OCI-LY1 (cell line): Measurements from ENCODE around the gene CMTR2.

Source experiments
- H2AFZ ChIP-seq: fragments of 200-600 bp; sonication (generic), shearing (Covaris generic); 2 replicates; pipeline ENCODE4 v1.6.0; 2014; ENCODE audit warnings: antibody characterized with exemption, mild to moderate bottlenecking, low read length
- H3F3A ChIP-seq: fragments of 200-600 bp; sonication (generic), shearing (Covaris generic); 2 replicates; pipeline ENCODE4 v1.6.0; 2014; ENCODE audit warnings: mild to moderate bottlenecking, antibody characterized with exemption, low read length, moderate library complexity; ENCODE audit not compliant: insufficient read depth
- H3K27ac ChIP-seq: fragments of 200-600 bp; sonication (generic); 2 replicates; pipeline ENCODE4 v1.5.1; 2014; ENCODE audit warnings: low read length, mixed run types, mild to moderate bottlenecking, low read depth; ENCODE audit not compliant: poor library complexity, severe bottlenecking
- H3K27me3 ChIP-seq: fragments of 200-600 bp; sonication (generic); 2 replicates; pipeline ENCODE4 v1.6.0; 2014; ENCODE audit warnings: antibody characterized with exemption, mild to moderate bottlenecking, low read length, moderate library complexity; ENCODE audit not compliant: insufficient read depth
- H3K36me3 ChIP-seq: fragments of 200-600 bp; sonication (generic); 2 replicates; pipeline ENCODE4 v1.6.1; 2014; ENCODE audit warnings: mild to moderate bottlenecking, antibody characterized with exemption, low read length, moderate library complexity, mixed read lengths; ENCODE audit not compliant: insufficient read depth
- H3K4me1 ChIP-seq: fragments of 200-600 bp; sonication (generic); 2 replicates; pipeline ENCODE4 v1.5.1; 2014; ENCODE audit warnings: mild to moderate bottlenecking, low read length, moderate library complexity; ENCODE audit not compliant: insufficient read depth, severe bottlenecking
- H3K4me2 ChIP-seq: fragments of 200-600 bp; sonication (generic), shearing (Covaris generic); 2 replicates; pipeline ENCODE4 v1.6.1; 2014; ENCODE audit warnings: low read length
- H3K4me3 ChIP-seq: fragments of 200-600 bp; sonication (generic); 2 replicates; pipeline ENCODE4 v1.5.1; 2014; ENCODE audit warnings: low read length, low read depth, mild to moderate bottlenecking, mixed read lengths; ENCODE audit not compliant: poor library complexity, severe bottlenecking
- H3K79me2 ChIP-seq: fragments of 200-600 bp; shearing (Covaris generic); 2 replicates; pipeline ENCODE4 v1.6.1; 2016; ENCODE audit warnings: mixed run types, low read length, mixed read lengths; ENCODE audit not compliant: insufficient read depth
- H3K9ac ChIP-seq: fragments of 200-600 bp; sonication (generic), shearing (Covaris generic); 2 replicates; pipeline ENCODE4 v1.6.1; 2014; ENCODE audit warnings: mild to moderate bottlenecking, low read length, mixed read lengths
- H3K9me2 ChIP-seq: fragments of 200-600 bp; sonication (generic), shearing (Covaris generic); 2 replicates; pipeline ENCODE4 v1.6.1; 2014; ENCODE audit warnings: low read depth, mild to moderate bottlenecking, low read length, mixed read lengths
- H3K9me3 ChIP-seq: fragments of 200-600 bp; shearing (Covaris generic); 2 replicates; pipeline ENCODE4 v1.6.1; 2014; ENCODE audit warnings: low read length, mixed read lengths
- H4K20me1 ChIP-seq: fragments of 200-600 bp; sonication (generic), shearing (Covaris generic); 2 replicates; pipeline ENCODE4 v1.6.0; 2016; ENCODE audit warnings: mild to moderate bottlenecking, low read length; ENCODE audit not compliant: insufficient read depth
- CTCF ChIP-seq: fragments of 200-600 bp; sonication (generic), shearing (Covaris generic); IDR thresholded peaks from 2 replicates; pipeline ENCODE4 v1.5.1; 2017; ENCODE audit warnings: mild to moderate bottlenecking, antibody characterized with exemption, low read length, moderate library complexity, mixed read lengths
- EZH2 ChIP-seq: fragments of 200-600 bp; sonication (generic), shearing (Covaris generic); IDR thresholded peaks from 2 replicates; pipeline ENCODE4 v1.8.0; 2017; ENCODE audit warnings: borderline replicate concordance, mixed run types, mild to moderate bottlenecking, antibody characterized with exemption, low read length, moderate library complexity, mixed read lengths

CMTR2 gene

DNA sequence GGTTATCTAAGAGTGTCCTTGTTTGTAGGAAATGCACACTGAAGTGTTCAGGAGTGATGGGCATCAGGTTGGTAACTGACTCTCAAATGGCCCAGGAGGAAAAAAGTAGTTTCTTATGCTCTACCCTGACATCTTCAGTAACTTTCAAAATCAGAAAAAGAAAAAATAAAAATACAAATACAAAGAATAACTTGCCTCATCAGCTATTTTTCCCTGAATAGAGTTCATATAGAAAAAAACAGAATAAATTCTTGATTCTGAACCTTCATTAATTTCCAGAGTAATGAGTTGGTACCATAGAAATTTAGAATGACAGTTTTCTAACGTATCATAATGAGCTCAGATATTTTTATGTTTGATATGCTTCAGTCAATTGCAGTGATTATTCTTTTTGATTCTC, 31.4 kb downstream of the CMTR2 start:
- TF ChIP-seq CTCF = no peak
- no peak for TF ChIP-seq EZH2
- Histone ChIP-seq H3F3A (no peaks in the 10 kb centered on the region), H3K4me1 (no peaks in the 10 kb centered on the region), H3K9ac (no peak overlapping the region), H3K9me3 (no peaks in the 10 kb centered on the region), H2AFZ (no peak overlapping the region), H4K20me1 (no peaks in the 10 kb centered on the region), H3K9me2 (no peaks in the 10 kb centered on the region), H3K36me3 (no peaks in the 10 kb centered on the region), H3K27ac (no peak overlapping the region), H3K79me2 (no peaks in the 10 kb centered on the region), H3K27me3 (no peaks in the 10 kb centered on the region), H3K4me2 (no peak overlapping the region), H3K4me3 (no peak overlapping the region)

- H3K4me3 ChIP-seq = no peak overlapping the region
- H3K27me3 ChIP-seq = no peaks in the 10 kb centered on the region
- H3K79me2 ChIP-seq = no peaks in the 10 kb centered on the region
- TF ChIP-seq CTCF (no peak), EZH2 (no peak)
- no peaks in the 10 kb centered on the region for H3K36me3 ChIP-seq
- no peaks in the 10 kb centered on the region for H3K4me1 ChIP-seq
- no peaks in the 10 kb centered on the region for H3K9me3 ChIP-seq
- no peak overlapping the region for H3K9ac ChIP-seq
- H4K20me1 ChIP-seq = no peaks in the 10 kb centered on the region
- H3F3A ChIP-seq = no peaks in the 10 kb centered on the region
- no peaks in the 10 kb centered on the region for H3K9me2 ChIP-seq
- H3K27ac ChIP-seq = no peak overlapping the region
- no peak overlapping the region for H2AFZ ChIP-seq
- H3K4me2 ChIP-seq = no peak overlapping the region
Measured at GRCh38 chr16:71255721-71256120, 33.5 kb downstream of the CMTR2 start.

DNA sequence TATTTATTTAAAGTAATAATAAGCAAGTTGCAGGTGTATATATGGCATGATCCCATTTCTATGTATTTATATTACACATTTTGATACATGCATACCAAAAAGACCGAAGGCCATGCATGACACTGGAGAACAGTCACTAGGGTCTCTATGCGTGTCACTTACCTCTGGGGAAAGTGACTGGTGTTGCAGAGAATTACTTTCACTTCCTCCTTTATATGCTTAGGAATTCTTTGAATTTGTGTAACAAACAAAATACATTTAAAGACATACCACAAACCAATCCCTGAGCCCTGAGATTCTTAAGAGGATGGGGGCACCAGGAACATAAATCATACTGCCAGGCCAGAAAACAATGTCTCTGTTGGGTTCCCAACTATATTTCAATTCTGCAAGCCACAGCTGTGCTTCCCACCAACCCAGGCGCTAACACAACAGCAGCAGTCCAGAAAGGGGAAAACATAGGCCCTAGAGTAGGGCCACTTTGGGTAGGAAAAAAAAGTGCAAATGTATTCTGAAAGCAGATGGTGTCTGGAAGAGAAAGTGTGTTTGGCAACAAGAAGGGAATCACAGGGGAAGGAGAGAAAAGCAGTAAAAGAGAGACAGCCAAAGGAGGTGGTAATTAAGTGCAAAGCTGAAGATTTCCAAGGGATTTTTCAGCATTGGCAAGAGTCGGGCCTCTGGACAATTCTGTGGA, 34.2 kb downstream of the CMTR2 start:
- Histone ChIP-seq H3K27ac (no peak overlapping the region), H3K9me2 (no peaks in the 10 kb centered on the region), H3K36me3 (no peaks in the 10 kb centered on the region), H3F3A (no peaks in the 10 kb centered on the region), H2AFZ (no peak overlapping the region), H3K79me2 (no peaks in the 10 kb centered on the region), H3K9me3 (no peaks in the 10 kb centered on the region), H4K20me1 (no peaks in the 10 kb centered on the region), H3K9ac (no peak overlapping the region), H3K27me3 (no peaks in the 10 kb centered on the region), H3K4me2 (no peak overlapping the region), H3K4me3 (no peak overlapping the region), H3K4me1 (no peaks in the 10 kb centered on the region)
- TF ChIP-seq EZH2 (no peak), CTCF (no peak)
